NCI-H1694 (cell line): ENCODE data around the gene PC.

Experiments used
- DNase-seq: peaks from one replicate; lab custom pipeline; 2025; lab: John Stamatoyannopoulos, UW

PC gene

DNA sequence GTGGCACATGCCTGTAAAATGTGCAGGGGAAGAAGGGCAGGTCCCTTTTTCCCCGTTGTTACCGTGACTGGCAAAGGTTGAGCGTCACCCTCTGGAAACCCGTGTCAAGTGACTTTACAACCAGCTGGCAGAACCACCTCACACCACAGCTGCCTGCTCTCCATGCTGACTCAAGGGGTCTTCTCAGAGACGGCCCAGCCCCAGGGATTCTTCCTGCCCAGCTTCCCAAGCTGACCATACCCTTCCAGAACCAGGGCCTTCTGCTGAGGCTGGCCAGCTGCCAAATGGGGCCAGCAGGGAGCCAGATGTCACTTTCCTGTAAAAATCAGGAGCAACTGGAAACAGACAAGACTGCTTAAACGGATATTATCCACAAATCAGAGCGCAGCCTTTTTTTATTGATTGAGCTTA, 6.3 kb downstream of the PC start:
- peak; percentile 49 for DNase-seq

DNA sequence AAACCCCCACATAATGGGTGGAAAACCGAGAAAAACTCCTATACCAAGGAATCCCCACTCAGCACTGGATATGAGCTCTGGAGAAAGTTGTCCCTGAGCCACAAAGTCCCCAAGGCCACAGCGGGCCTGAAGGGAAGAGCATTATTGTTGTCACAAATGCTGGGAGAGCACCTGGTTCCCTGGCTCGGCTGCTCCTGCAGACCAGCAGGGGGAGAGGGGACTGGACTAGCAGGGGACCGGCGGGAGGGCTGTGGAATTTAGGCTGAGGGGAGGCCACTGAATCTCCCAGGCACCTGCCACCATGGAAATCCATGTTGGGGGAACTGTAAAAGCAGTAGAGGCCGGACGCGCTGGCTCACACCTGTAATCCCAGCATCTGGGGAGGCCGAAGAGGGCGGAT, 7.0 kb downstream of the PC start:
- no peak for DNase-seq

DNA sequence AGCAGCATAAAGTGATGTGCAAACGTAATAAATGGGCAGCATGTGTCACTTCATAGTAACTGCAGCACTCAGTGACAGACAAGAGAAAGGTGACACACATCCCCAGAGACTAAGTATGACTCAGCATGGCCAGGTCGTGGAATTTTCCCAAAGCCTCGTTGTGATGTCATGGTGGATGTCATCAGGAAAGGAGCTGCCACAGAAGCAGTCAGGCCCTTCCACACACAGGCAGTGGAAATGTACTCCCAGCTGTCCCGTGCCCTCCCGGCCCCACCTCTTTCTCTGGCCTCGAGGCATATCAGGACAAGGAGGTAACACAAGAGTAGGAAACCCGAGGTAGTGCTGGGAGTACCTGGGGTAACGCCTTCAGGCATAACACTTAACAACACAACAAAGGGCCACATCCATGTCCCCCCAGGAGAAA, 8.1 kb downstream of the PC start:
- DNase-seq = no peak

DNA sequence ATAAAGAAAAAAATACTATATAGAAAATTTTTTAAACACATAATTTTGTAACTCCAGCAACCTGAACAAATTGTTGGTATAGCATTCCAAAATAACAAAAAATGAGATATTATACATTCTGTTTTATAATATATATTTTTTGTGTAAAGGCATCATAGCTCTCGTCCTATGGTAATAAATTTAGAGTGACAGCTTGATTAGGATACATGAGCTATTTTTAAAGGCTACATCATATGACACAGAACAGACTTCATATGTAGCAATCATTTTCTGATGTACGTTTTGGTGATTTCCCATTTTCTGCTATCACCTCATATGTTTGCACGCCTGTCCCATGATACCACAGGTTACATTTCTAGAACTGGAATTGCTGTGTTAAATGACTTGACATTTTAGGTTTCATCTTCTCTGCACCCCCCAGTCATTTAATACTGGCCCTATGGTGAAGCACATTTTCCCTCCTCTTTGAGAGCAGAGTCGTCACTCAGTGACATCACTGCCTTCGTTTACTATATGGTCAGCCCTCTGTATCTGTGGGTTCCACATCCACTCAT, 19.5 kb downstream of the PC start:
- no peak for DNase-seq

DNA sequence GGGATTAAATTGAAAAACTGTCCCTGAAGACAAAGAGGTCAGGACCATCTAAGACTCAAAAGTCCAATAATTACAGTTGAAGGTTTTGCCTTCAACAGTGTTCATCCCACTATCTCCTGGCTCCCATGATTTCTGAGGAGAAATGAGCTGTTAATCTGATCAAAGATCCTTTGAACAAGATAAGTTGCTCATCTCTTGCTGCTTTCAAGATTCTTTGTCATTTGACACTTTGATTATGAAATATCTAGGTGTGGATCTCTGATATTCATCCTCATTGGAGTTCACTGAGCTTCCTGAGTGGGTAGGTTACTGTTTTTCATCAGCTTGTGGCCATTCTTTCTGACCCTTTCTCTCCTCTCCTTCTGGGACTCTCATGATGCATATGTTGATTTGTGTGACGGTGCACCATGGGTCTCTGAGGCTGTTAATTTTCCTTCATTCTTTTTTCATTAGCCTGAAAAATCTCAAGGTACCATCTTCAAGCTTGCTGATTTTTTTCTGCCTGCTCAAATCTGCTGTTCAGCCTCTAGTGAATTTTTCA, 20.9 kb downstream of the PC start:
- DNase-seq = no peak

DNA sequence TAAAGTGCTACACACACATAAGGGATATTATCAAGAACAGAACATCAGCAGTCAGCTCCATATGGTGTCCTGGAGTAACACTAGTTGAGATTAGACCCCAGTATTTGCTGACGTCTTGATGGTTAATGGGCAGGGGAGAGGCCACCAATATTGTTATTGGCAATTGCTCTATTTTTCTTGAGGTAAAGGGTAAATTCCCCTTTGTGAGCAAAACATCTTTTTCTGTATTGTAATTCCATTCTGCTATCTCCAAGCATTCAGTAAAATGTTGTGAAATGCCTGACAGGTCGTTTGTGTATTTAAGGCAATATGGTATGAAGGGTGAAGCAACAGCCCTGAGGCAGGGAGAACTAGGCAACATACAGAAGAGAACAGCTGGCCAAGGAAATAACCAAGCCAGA, 21.9 kb downstream of the PC start:
- no peak for DNase-seq

DNA sequence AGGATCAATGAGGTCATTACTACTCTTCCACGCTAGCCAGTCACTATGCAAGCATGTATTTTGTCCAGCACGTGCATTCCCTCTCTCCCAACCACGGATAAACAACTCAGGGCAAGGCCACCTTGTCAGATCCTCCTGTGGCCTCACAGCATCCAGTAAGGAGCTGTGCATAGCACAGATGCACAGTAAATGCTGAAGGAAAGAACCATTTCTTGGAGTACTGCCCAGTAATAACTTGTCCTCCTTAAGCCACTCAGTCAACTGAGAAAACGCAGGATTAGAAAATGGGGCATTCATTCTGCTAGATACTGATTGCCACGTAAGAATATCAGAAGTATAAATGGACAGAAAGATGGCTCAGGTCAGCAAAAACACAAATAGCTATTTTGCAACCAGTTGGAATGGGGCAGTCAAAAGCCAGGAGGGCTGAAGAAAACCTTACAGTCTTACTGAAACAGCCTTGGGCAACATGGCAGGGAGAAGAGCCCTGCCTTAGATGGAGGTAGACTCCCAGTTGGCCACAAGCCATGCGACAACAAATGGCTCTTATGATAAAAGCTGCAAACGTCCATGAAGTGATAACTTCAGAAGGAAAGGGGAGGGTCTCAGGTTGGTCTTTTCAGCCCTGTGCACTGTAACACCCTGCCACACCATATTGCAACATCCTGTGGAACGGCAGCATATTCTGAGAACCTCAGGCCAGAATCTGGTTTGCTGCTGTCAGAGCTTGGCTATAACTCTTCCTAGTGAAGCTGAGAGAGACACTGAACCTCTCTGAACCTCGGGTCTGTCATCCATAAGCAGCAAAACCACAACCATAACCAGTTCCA, 23.0 kb downstream of the PC start:
- DNase-seq = no peak

DNA sequence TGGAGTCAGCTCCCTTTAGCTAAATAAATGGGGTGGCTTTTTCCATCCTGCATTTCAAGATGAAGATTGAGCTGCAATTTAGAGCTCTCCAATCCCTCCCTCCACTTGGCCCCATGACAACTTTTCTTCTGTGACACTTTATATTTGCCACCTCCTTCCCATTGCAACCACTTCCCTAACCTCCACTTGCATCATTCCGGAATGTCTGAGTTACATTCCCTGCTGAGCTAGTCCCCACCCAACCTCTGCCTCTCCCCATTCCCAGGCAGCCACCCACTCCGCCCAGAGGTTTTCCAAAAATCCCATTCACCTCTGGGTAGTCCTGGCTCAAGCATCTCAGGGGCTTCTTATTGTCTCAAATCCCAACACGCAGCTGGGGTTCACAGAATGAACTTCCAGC, 24.7 kb downstream of the PC start:
- DNase-seq = no peak

DNA sequence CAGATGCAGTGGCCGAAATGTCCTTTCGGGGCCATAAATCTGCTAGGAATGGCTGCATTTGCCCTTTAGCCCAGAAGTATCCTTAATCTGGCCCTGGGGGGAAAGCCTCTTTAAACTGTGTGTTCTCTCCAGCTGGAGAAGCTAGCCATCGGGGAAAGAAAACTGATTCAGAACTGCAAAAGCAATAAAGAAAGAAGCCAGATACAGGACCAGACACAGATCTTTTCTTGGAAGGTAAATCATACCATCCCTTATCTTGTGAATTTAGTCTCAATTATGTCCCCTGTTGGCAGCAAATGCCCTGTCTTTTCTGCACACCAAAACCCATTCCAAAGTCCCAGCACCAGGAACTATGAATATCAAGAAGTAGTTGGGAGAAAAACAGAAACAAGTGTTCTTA, 25.6 kb downstream of the PC start:
- no peak for DNase-seq

DNA sequence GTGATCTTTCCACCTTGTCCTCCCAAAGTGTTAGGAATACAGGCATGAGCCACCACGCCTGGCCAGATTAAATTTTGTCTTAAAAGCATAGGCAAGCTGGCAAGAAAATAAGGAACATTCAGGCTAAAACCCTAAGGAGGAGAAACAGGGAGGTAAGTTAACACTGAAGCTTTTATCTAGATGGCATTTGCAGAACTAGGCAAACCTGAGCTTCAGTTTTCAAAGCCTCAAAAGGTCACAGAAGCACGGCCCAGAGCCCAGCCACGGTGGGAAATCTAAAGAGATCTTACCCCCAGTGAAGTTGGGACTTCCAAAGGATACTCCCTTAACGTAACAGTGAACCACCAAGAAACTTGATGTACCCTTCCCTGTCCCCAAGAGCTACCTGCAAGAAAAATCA, 28.4 kb downstream of the PC start:
- DNase-seq = no peak

DNA sequence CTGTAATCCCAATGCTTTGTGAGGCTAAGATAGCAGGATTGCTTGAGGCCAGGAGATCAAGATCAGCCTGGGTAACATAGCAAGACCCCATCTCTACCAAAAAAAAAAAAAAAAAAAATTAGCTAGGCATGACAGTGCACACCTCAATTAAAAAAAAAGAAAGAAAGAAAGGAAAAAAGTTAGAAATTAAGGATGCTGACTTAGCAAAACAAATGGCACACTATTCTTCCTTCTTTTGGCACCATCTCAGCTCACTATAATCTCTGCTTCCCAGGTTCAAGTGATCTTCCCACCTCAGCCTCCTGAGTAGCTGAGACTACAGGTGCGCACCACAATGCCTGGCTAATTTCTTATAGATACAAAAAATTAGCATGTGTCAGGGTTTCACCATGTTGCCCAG, 33.9 kb downstream of the PC start:
- no peak for DNase-seq

DNA sequence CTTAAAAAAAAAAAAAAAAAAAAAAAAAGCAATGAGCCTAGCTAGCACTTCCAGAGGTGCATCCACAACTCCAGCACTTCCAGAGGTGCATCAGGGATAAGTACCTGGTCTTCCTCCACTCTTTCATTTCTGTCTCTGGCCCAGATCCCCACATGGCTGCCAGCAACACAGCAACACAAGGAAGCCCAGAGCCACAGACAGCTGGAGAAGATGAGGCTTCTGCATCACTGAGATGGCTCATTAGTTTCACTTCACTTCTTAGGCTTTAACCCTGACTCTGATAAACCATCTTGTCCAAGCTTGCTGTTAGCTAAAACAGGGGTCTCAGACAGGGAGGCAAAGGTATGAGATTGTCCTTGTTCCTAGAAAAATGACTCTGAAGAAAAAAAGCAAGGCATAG, 35.6 kb downstream of the PC start:
- no peak for DNase-seq

DNA sequence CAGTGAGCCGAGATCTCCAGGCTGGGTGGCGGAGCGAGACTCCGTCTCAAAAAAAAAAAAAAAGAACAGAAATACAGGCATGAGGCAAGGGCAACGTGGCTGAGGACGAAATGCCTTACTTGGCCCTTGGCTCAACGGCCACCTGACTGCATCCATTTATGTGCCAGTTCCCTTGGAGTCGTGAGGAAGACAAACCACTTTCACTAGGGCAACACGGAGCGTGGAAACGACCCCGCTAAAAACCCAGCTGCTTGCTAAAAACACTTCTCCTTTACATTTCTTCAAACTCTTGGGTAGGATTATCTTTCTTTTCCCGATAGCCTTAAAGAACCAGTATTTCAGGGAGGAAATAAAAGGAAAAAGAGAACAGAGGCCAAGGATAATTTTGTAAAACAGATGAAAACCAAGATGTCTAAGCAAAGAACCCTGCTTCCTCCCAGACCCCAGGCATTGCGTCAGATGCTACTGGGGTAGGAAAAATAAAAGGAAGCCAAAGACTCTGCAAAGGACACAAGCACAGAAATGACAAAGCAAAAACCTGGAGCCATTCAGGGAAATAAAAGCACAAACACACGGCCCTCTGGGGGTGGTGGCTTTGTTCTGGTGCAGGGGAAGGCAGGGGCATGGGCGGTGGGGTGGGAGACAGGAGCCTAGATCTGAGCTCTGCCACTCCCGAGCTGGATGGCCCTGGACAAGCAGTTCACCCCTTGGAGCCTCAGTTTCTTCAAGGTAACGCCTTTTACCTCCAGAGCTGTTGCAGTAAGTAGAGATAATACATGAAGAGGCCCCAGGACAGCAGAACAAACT, 37.0 kb downstream of the PC start:
- DNase-seq = no peak

DNA sequence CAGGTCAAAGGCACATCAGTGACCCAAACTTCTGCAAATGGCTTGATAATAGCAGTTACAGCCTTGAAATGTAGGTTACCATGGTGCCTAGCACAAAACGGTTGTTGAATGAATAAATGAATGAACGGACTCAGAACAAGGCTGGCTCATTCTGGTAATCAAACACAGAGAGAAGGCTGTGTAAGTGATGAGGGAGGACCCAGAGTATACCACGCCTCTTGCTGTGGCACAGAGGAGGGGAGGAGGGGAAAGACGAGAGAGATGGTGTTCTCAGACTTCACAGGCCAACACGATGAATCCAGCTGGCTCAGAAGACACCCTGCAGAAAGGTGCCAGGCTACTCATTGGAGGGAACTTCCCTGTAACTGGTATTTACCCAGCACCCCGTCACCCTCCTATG, 38.3 kb downstream of the PC start:
- DNase-seq = no peak

DNA sequence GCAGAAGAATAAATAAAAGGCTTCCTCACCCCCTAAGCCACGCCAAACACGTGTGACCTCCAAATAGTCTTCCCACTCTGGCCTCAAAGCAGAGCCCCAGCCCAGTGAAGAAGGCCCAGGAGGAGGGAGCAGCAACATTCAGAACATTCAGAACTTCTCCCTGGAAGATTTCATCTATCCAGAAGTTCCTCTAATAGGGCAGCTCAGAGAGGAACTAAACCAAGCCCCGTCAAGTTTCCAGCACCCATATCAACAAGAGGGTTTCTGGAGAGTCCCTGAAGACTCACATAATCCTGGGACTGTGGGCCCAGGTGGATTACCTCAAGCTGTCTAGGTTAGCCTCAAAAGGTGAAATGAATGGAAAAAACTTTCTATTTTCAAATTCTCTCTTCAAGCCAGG, 39.4 kb downstream of the PC start:
- no peak for DNase-seq

DNA sequence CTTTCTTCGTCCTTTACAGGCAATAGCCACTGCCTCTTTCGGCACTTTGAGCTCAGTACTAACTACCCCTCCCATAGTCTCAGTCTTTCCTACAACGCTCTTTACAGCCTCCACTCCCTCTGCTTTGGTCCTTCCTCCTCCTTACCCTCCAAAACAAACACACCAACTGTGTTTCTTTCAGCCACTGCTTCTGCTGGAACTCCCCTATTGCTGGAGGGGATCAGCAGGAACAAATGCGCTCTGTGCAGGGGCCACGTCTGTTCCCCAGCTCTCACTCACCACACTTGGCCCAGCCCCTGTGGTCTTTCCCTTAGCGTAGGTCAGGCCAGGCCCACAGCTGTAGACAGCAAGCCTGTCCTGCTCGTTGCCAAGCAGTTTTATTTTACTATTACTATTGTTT, 42.3 kb downstream of the PC start:
- no peak for DNase-seq

DNA sequence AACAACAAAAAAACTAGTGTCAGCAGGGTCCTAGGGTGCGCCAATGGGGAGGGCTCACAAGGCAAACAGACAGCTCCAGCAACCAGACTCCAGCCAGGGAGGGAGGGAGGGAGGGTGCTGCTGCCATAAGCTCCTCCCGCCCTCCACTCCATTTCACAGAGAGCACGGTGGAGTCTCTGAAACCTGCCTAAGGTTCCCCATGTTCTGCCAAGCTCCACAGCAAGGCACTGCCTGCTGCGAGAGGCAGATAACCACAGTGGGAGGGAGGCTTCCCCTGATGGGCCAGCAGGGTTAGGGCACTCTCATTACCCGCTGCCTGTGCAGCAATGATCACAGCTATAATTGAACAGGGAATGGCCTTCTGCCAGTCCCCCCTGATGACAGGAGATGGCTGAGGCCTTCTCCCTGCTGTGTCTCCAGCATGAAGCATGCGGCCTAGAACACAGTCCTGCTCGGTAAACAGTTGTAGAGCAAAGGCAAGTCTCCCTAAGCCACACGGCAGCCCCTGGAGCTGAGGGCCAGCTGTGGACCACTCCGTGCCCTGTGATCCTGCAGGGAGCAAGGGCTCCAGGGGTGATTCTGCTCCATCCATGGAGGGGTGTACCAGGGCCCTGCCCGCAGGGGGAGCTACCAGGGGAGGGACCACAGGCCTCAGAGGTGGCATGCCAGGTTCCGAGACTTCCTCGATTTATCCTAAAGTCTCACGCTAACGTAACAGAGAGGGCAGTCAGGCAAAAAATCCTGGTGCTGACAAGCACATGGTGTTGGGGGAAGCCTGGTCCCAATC, 42.9 kb downstream of the PC start:
- no peak for DNase-seq

DNA sequence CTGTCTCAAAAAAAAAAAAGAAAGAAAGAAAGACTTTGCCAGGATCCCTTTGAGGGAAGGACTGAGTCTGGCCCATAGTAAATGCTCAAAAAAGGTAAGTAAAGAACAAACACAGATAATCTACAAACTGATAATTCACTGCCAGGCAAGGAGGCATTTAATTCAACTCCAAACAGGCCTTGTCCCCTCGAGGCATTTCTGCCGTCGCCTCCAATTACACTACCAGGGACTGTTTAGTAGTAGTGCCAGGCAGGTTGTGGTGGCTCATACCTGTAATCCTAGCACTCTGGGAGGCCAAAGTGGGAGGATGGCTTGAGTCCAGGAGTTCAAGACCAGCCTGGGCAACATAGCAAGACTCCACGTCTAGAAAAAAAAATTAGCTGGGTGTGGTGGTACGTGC, 43.7 kb downstream of the PC start:
- no peak for DNase-seq

DNA sequence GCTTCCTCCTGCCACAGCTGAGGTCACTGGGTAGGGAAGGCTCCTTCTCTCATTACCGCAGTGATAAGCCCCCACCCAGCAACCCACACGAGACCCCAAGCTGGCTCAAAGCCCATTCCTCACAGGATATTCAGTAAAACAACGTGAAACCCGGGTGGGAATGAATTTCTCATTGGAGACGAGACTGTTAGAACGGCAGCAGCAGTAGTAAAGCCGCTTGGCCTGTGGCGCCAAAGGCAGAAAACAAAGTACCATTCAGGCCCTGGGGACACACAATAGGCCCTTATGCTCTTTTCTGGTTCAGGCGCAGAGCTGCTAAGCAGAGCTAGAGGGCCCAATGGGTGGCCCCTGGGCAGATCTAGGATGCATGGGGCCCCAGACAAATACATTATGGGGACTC, 45.3 kb downstream of the PC start:
- no peak for DNase-seq

DNA sequence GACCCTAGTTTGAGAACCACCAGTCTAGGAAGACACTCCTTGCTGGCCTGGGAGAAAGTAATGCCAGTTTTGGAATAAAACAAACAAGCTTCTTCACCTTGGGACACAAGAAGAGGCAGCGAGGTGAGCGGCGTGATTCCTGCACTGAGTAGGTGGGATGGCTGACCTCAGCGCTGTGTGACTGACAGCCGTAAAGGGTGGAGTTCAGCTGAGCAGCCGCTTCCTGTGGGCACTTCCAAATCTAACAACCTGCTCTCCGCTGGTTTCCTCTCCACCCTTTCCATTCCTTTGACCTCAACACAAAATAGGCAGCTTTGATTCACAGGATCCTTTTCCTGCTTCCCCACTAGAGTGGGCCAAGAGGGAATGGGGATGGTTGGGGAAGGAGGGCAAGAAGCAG, 45.8 kb downstream of the PC start:
- no peak for DNase-seq

DNA sequence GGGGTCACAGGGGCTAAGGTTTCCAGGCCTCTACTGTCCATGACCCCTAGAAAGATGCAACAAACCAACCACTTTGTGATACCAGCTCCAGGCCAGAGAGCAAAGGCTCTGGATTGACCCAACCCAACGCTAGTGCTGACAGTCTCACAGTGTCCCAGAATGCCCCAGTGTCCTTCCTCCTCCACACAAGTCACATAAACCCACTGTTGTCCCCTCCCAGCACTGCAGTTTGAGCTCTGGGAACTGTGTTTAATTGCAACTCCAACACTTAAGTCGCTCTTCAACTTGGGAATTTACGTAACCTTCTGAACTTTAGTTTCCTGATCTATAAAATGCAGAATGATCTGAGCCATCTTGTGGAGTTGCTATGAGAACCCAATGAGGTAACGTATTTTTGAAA, 47.5 kb downstream of the PC start:
- DNase-seq = no peak

DNA sequence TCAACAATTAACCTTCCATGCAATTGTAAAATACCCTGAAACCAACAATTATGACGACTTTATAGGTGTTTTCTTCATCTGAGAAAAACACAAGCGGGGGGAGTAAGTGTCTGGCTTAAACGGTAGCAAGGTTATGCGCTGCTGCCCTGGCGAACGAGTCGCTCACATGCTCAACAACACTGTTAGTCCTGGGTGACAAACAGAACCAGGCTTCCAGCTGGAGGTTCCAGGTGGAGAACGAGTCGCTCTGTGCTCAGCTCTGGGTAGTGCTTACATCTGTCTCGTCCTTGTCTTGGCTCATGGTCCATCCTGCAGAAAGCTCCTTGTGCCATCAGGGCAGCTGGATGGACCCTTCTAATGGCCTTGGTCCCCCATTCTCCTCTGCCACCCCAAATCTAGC, 48.2 kb downstream of the PC start:
- DNase-seq = no peak
